HG02981 (cell line): ENCODE measurements around the gene ULK1.

Experiments used
- ATAC-seq: cut with Tn5 transposase; IDR thresholded peaks from one replicate; pipeline ENCODE4 v1.9.1; 2021; ENCODE audit warnings: mild to moderate bottlenecking, moderate library complexity; ENCODE audit not compliant: unreplicated experiment

ULK1 gene

GRCh38 chr12:131894313-131894860 is at the start of gene ULK1:
Gene ULK1 (plus strand): TSS chr12:131894622. CDS start chr12:131895002, 380 bp downstream.
- ATAC-seq, result peak; percentile 79

- no peak for ATAC-seq
These were observed 49.8 kb upstream of the ULK1 start for GRCh38 chr12:131844656-131845055.

GRCh38 chr12:131845121-131845520 is 49.3 kb upstream of the ULK1 start:
- ATAC-seq, result no peak

- no peak for ATAC-seq
These were observed 47.0 kb upstream of the ULK1 start for GRCh38 chr12:131847456-131847855.

GRCh38 chr12:131848753-131849152 is 45.7 kb upstream of the ULK1 start:
- ATAC-seq, result no peak

DNA sequence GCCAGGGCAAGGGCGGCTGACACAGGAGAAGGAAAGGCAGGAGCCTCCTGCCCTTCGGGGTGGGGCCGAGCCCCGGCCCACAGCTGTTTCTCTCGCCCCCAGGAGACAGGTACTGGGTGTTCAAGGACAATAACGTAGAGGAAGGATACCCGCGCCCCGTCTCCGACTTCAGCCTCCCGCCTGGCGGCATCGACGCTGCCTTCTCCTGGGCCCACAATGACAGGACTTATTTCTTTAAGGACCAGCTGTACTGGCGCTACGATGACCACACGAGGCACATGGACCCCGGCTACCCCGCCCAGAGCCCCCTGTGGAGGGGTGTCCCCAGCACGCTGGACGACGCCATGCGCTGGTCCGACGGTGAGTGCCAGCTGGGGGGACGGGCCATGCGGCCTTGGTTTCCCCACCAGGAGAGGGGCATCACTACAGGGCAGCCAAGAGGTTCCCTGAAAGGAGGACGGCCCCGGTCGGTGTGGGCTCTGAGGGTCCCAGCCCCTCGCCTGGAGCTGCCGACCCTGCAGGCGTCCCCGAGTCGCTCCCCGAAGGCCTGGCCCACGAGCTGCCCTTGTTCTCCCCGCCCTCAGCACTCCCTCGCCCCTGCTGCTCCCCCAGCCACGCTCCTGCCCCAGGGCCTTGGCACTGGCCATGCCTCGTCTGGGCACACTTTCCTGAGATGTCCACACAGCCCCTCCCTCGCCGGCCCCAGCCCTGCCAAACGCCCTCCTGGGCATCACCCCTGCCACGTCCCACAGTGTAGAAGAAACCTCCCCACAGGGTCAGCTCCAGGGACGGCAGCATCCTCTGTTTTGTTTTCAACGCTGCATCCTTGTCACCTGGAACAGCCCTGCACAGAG is 44.5 kb upstream of the ULK1 start:
- no peak for ATAC-seq

- ATAC-seq, result no peak
These were observed 43.4 kb upstream of the ULK1 start for GRCh38 chr12:131850856-131851559.

DNA sequence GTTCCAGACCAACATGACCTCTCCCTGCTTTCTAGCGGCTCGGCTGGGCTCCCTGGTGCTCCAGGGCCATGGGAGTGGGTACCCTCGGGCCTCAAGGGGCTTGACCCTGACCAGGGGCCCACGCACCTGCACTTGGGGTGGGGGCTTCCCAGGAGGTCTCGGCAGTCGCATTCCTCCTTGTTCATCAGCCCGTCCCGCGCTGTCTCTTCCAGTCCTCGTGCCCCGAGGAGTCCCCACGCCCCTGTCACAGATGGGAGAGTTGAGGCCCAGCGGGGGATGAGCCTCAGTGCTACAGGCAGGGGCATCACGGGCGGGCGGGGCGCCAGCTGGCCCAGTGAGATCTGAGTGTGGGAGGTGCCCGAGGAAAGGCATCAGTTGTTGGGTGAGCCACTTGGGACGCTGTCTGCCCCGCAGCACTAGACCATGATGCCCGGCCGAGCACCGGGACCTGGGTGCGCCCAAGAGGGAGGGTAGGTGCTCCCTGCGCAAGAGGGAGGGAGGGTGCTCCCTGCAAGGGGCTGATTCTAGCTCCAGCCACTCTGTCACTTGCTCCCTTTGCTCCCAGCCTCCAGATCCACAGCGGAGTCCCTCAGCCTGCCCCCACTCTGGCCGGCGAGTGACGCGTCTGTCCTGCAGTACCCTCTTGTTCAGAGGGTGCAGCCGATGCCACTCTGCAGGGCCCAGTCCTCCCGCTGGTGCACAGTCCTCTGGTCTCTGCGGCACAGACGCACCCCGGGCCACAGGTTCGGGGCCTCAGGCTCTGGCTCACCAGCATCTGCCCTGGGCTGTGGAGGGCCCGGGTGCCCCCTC is 42.5 kb upstream of the ULK1 start:
- ATAC-seq, result no peak

DNA sequence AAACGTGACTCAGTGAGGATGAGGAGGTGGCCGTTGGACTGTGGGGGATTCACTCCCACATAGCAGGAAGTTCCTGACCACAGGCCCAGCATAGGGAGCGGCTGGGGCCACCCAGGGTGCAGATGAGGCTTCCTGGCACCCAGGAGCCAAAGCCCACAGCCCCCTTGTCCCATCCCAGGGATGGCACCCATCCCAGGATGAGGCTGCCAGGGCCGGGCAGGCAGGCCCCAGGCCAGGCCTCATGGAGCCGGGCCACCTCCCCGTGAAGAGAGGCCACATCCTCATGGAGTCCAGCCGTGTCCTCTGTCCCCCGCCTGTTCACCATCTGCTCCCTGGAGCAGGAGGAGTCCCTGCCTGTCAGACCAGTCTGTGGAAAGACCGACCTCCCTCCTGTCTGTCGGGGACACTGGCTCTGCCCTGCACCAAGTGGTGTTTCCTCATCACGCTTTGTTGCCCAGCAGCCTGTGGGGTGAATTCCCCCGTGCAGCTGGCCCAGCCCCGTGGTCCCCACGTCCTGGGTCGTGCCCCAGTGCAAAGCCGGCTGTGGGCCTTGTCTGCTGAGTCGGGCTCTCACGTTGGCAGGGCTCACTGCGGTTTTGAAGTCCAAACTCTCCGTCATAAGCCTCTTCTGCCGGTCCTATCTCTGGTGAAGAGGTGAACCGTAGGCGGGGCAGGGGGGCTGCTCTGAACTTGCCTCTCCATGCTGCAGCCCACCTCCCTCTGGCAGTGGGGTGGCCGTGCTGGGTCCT is 41.7 kb upstream of the ULK1 start:
- no peak for ATAC-seq

DNA sequence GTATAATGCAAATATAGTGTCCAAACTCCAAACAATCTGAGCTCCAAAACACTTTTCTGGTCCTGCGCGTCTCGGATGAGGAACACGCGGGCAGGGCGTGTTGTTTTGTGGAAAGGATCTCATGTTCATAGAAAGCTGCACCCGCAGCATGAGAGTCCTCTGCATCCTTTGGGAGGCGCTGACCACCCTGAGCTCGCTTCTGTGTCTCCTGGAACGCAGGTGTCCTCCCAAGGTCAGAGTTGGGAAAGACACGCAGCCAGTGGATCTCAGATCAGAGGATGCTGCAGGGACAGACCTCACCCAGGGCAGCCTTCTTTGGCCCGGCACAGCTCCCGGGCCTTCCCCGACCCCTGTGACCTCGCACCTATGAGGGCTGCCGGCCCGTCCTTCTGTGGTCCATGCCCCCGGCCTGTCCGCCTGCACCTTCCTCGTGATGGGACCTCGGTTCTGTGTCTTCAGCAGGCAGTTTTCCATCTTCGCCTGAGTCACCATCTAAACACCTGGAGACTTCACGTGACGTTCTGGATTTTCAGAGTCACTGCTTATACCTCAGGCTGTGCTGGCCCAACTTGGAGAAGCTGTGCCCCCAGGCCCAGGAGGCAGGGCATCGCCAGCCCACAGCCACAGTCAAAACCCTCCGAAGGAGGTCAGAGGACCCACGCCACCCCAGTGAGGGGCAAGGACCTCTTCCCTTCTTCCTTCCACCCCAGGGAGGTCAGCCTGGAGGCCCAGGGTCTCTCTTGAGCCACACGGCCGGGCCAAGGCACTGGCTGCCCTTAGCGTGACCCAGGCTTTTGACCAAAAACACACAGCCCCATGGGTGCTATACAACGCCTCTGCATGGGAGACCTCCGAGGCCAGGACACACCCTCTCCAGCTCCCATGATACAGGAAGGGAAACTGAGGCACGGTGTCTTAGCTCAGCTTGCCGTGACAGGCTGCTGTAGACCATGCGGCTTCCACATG is 40.3 kb upstream of the ULK1 start:
- no peak for ATAC-seq

GRCh38 chr12:131854861-131855476 is 39.5 kb upstream of the ULK1 start:
- ATAC-seq, result no peak

GRCh38 chr12:131855521-131856142 is 38.8 kb upstream of the ULK1 start:
- ATAC-seq, result no peak

DNA sequence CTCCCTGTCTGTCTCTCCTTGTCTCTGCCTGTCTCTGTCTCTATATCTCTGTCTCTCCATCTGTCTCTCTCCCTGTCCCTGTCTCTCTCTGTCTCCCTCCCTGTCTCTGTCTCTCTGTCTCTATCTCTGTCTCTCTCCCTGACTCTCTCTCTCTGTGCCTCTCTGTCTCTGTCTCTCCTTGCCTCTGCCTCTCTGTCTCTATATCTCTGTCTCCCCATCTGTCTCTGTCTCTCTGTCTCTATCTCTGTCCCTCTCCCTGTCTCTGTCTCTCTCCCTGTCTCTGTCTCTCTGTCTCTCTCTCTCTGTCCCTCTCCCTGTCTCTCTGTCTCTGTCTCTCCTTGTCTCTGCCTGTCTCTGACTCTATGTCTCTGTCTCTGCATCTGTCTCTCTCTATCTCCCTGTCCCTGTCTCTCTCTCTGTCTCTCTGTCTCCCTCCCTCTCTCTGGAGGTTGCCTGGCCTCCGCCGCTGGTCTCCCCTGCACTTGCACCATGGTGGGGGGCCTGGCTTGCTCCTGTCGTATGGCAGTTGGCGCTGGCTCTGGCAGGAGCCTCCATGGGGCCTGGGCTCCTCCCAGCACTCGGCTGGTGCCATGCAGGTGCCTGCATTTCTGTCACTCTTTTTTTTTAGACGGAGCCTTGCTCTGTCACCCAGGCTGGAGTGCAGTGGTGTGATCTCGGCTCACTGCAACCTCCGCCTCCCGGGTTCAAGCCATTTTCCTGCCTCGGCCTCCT is 37.9 kb upstream of the ULK1 start:
- no peak for ATAC-seq

- no peak for ATAC-seq
These were observed 36.2 kb upstream of the ULK1 start for GRCh38 chr12:131857908-131858850.

- no peak for ATAC-seq
These were observed 33.8 kb upstream of the ULK1 start for GRCh38 chr12:131860472-131861260.
